Panc1 (cell line): Measurements from ENCODE around the gene ALPP. TPM values are rescaled to one million over a fixed set of nuclear protein-coding genes. Genes with fewer than 3 reads are reported as not detected.
"Not testable (repeated sequence)": the region's sequence is repeated elsewhere in the genome, so short reads cannot be mapped to it uniquely, and the experiment has no call there.

ENCODE experiments used
- ATAC-seq: fragments of 200-7000 bp; cut with Tn5 transposase; 2 replicates; pipeline ENCODE4 v1.9.1; 2020; ENCODE audit warnings: mild to moderate bottlenecking, moderate library complexity
- BruUV-seq: library from RNA; stranded (reverse); fragments of 400-500 nt; replicated peaks from 2 replicates; lab custom pipeline; 2021; lab: Mats Ljungman, UMichigan
- CTCF ChIA-PET: fragments of 300-600 bp; sonication (Branson Sonifier 250); formaldehyde crosslinking; loops from one replicate; lab custom pipeline; 2022; ENCODE audit warnings: antibody characterized with exemption; lab: Charles Lee
- POLR2A ChIA-PET: fragments of 300-600 bp; sonication (Branson Sonifier 250); formaldehyde crosslinking; loops from one replicate; lab custom pipeline; 2022; ENCODE audit warnings: antibody characterized with exemption; lab: Charles Lee
- DNase-seq: peaks from one replicate; pipeline ENCODE4 v3.0.0-alpha.2; 2010; ENCODE audit warnings: low read depth, low spot score
- H3K27ac ChIP-seq: 2 replicates; pipeline ENCODE4 v1.5.1; 2011; ENCODE audit warnings: mild to moderate bottlenecking, low read length, inconsistent platforms
- H3K27me3 ChIP-seq: fragments of 200-500 bp; sonication (Bioruptor generic); 2 replicates; pipeline ENCODE4 v1.6.0; 2014; ENCODE audit warnings: low read length, inconsistent platforms; ENCODE audit not compliant: control insufficient read depth, insufficient read depth
- H3K36me3 ChIP-seq: fragments of 200-500 bp; sonication (Bioruptor generic); 2 replicates; pipeline ENCODE4 v1.5.1; 2014; ENCODE audit warnings: inconsistent platforms, mild to moderate bottlenecking, low read length, moderate library complexity; ENCODE audit not compliant: control insufficient read depth, insufficient read depth
- H3K4me1 ChIP-seq: 2 replicates; pipeline ENCODE4 v1.5.1; 2011; ENCODE audit warnings: inconsistent platforms, mild to moderate bottlenecking, low read length, moderate library complexity; ENCODE audit not compliant: control insufficient read depth, insufficient read depth
- H3K4me3 ChIP-seq, 2 experiments: 2 replicates each; pipeline ENCODE4 v1.5.1; 2011 to 2012; ENCODE audit warnings: low read depth in 2 of 2, low read length in 2 of 2, mild to moderate bottlenecking in 2 of 2, inconsistent platforms in 1 of 2, moderate library complexity in 1 of 2
- H3K9me3 ChIP-seq: fragments of 200-500 bp; sonication (Bioruptor generic); 2 replicates; pipeline ENCODE4 v1.5.1; 2014; ENCODE audit warnings: low read depth, mild to moderate bottlenecking, inconsistent platforms, low read length, moderate library complexity; ENCODE audit not compliant: control insufficient read depth, insufficient read depth
- POLR2AphosphoS5 ChIP-seq: IDR thresholded peaks from 2 replicates; pipeline ENCODE4 v1.6.1; 2012; ENCODE audit warnings: mild to moderate bottlenecking, low read depth, low read length, moderate library complexity
- SIN3A ChIP-seq: IDR thresholded peaks from 2 replicates; pipeline ENCODE4 v1.6.1; 2012; ENCODE audit warnings: low read depth, mild to moderate bottlenecking, low read length, moderate library complexity, borderline replicate concordance; ENCODE audit not compliant: insufficient read depth
- TCF7L2 ChIP-seq: IDR thresholded peaks from 2 replicates; pipeline ENCODE4 v1.6.1; 2011; ENCODE audit warnings: mild to moderate bottlenecking, low read depth, low read length, inconsistent platforms
- in situ Hi-C: cut with HindIII; loops from 2 replicates; pipeline ENCODE4 v1.10.0; 2016; ENCODE audit warnings: low sequenced_read_pairs, low pct_unique_long_range_greater_than_20kb
- intact Hi-C: fragments of 100-400 bp; cut with micrococcal nuclease; formaldehyde crosslinking; loops from one replicate; pipeline ENCODE4 v1.10.0; 2022; ENCODE audit not compliant: unreplicated experiment
- total RNA-seq: library from RNA; stranded (reverse); gene quantifications from one replicate; pipeline ENCODE4 v1.2.1, GENCODE V29; 2021; ENCODE audit not compliant: unreplicated experiment
- TF ChIP-seq, protein P1 (sequence below), 2 experiments: IDR thresholded peaks; 2 replicates each; pipeline ENCODE4 v1.6.1; 2011 to 2012; ENCODE audit warnings: low read depth in 2 of 2, control low read depth in 1 of 2, low read length in 1 of 2, mild to moderate bottlenecking in 1 of 2, moderate library complexity in 1 of 2; ENCODE audit not compliant: insufficient read depth in 1 of 2
- TF ChIP-seq, protein P2 (sequence below): fragments of 450-650 bp; IDR thresholded peaks from 2 replicates; pipeline ENCODE4 v1.5.1; 2017; ENCODE audit warnings: mild to moderate bottlenecking

ALPP gene
- total RNA-seq, 1 experiment from 2014 or later, result 7.3 TPM

DNA sequence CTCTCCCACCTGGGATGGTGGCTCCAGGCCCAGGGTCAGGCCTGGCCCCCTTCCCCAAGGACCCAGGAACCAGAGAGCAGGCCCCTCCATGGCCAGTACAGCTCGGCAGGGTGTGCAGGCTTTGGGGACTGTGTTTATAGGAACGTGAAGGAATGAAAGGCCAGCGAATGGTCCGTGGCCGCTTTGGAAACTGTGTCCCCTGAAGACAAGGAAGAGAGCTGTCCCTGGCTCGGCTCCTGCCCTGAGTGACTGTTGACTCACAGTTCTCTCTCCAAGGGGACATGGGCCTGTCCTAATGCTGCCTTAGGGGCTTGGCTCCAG lies 43.7 kb upstream of the ALPP start:
- BruUV-seq, H3K4me1 ChIP-seq, H3K27ac ChIP-seq, POLR2A ChIA-PET, in situ Hi-C loops, H3K36me3 ChIP-seq, H3K27me3 ChIP-seq, H3K9me3 ChIP-seq, DNase-seq, H3K4me3 ChIP-seq: not testable (repeated sequence)
- CTCF ChIA-PET, result interaction anchor here (2.4 kb wide), 1 partner anchor 105 kb away, joined by 7 read pairs; no protein-coding TSS in a partner anchor
- 0 out of 2 replicates have a peak, but pooled peaks have one; percentile 3 for ATAC-seq
- intact Hi-C loops, result loop anchor here (5.0 kb wide), 1 partner anchor 102 kb away; no protein-coding TSS in a partner anchor

DNA sequence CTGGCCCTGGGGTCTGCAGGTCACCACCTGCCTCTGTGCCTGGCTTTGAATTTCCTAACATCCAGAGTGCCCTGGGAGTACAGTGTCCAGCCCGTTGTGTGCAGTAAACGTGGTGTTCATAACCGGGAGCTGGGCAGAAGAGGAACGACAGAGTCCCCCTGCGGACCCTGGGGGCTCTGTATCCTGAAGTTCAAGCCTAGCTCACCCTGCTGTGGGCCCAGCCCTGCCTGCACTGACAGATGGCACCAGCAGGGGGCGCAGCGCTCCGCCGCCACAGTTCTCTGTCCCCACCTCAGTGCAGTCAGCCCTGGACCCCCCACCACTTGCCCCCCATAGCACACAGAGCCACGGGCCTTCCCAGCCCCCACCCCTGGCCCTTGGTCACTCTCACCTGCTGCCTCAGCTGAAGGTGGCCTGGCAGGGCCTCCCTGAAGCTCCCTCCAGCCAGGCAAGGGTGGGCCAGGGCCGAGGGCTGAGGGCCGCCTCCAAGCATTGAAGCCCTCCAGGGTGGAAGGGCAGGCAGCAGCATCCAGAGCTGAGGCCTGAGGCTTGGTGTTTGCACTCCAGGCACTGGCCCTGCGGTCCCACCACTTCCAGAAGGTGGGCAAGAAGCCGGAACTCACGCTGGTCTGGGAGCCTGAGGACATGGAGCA lies 43.2 kb upstream of the ALPP start:
- CTCF ChIA-PET, result interaction anchor here (0.6 to 2.4 kb wide), 4 partner anchors 104 to 434 kb away, joined by 3 to 7 read pairs (median 5); no protein-coding TSS in a partner anchor
- in situ Hi-C loops, result not testable (repeated sequence)

DNA sequence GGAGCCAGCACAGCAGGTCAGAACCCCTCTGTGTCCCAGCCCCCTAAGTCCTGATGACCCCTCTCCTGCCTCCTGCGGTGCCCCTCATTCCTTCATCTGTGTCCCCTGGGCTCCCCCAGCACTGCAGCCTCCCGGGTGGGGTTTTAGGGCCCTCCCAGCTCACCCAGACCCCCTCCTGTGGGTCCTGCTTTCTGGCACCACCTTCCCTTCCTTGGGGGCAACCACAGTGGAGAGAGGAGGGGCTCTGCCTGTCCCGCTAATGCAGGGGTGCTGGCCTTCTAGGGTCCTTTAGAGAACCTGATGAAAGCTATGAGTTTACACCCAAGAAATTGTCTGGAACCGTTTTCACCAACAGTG lies 42.7 kb upstream of the ALPP start:
- in situ Hi-C loops (no loop called here), intact Hi-C loops (loop anchor here (5.0 kb wide), 1 partner anchor 101 kb away; no protein-coding TSS in a partner anchor)
- Histone ChIP-seq H3K36me3 (no peaks in the 10 kb centered on the region), H3K4me3 (no peak overlapping the region), H3K4me1 (no peaks in the 10 kb centered on the region), H3K27me3 (no peaks in the 10 kb centered on the region), H3K27ac (no peak overlapping the region), H3K9me3 (no peaks in the 10 kb centered on the region)
- TF ChIP-seq, protein P1, sequence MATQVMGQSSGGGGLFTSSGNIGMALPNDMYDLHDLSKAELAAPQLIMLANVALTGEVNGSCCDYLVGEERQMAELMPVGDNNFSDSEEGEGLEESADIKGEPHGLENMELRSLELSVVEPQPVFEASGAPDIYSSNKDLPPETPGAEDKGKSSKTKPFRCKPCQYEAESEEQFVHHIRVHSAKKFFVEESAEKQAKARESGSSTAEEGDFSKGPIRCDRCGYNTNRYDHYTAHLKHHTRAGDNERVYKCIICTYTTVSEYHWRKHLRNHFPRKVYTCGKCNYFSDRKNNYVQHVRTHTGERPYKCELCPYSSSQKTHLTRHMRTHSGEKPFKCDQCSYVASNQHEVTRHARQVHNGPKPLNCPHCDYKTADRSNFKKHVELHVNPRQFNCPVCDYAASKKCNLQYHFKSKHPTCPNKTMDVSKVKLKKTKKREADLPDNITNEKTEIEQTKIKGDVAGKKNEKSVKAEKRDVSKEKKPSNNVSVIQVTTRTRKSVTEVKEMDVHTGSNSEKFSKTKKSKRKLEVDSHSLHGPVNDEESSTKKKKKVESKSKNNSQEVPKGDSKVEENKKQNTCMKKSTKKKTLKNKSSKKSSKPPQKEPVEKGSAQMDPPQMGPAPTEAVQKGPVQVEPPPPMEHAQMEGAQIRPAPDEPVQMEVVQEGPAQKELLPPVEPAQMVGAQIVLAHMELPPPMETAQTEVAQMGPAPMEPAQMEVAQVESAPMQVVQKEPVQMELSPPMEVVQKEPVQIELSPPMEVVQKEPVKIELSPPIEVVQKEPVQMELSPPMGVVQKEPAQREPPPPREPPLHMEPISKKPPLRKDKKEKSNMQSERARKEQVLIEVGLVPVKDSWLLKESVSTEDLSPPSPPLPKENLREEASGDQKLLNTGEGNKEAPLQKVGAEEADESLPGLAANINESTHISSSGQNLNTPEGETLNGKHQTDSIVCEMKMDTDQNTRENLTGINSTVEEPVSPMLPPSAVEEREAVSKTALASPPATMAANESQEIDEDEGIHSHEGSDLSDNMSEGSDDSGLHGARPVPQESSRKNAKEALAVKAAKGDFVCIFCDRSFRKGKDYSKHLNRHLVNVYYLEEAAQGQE (IDR thresholded peaks at IDR 0.05; ENCODE audit: insufficient read depth in 1 of 2, low read depth in 2 of 2, low read length in 1 of 2), result no peak
- TF ChIP-seq, protein P2, sequence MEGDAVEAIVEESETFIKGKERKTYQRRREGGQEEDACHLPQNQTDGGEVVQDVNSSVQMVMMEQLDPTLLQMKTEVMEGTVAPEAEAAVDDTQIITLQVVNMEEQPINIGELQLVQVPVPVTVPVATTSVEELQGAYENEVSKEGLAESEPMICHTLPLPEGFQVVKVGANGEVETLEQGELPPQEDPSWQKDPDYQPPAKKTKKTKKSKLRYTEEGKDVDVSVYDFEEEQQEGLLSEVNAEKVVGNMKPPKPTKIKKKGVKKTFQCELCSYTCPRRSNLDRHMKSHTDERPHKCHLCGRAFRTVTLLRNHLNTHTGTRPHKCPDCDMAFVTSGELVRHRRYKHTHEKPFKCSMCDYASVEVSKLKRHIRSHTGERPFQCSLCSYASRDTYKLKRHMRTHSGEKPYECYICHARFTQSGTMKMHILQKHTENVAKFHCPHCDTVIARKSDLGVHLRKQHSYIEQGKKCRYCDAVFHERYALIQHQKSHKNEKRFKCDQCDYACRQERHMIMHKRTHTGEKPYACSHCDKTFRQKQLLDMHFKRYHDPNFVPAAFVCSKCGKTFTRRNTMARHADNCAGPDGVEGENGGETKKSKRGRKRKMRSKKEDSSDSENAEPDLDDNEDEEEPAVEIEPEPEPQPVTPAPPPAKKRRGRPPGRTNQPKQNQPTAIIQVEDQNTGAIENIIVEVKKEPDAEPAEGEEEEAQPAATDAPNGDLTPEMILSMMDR, result no peak
- TF ChIP-seq TCF7L2 (no peak), POLR2AphosphoS5 (no peak), SIN3A (no peak)
- POLR2A ChIA-PET, result no interaction called here
- BruUV-seq, result no TSS peak
- CTCF ChIA-PET, result interaction anchor here (0.6 to 2.4 kb wide), 4 partner anchors 104 to 435 kb away, joined by 3 to 7 read pairs (median 5); no protein-coding TSS in a partner anchor
- DNase-seq (no peak), ATAC-seq (no peak)

More for the DNA sequence above, 43.2 kb upstream of the ALPP start:
- H3K4me1 ChIP-seq, H3K36me3 ChIP-seq, POLR2A ChIA-PET, H3K27ac ChIP-seq, H3K4me3 ChIP-seq, DNase-seq, H3K27me3 ChIP-seq, BruUV-seq, H3K9me3 ChIP-seq: not testable (repeated sequence)
- TF ChIP-seq, protein P2, result peak; percentile 86
- intact Hi-C loops, result loop anchor here (5.0 kb wide), 1 partner anchor 102 kb away; no protein-coding TSS in a partner anchor
- peak; percentile 71 for ATAC-seq
